NCI-H2171 (cell line): ENCODE measurements around the gene FARSA.
A peak's percentile ranks its signal among the peaks of the same experiment; 100 is the strongest.

ENCODE experiments used
- DNase-seq: peaks from one replicate; lab custom pipeline; 2025; lab: John Stamatoyannopoulos, UW

The FARSA gene

GRCh38 chr19:12890787-12891552 is 42.5 kb downstream of the FARSA start, which contains the start of gene GCDH:
Gene GCDH (plus strand): TSS chr19:12891160. CDS start chr19:12891305, 145 bp downstream.
- peak; percentile 98 for DNase-seq

- DNase-seq = peak; percentile 53
Measured at GRCh38 chr19:12890299-12890786, 43.2 kb downstream of the FARSA start.

GRCh38 chr19:12888006-12888603 is 45.4 kb downstream of the FARSA start:
- DNase-seq = no peak

- DNase-seq = no peak
Measured at GRCh38 chr19:12886969-12887747, 46.4 kb downstream of the FARSA start, which contains the start of gene KLF1. Gene KLF1 (minus strand): TSS chr19:12887201. CDS start chr19:12887140, 61 bp downstream.

GRCh38 chr19:12886651-12886968 is 46.9 kb downstream of the FARSA start:
- DNase-seq = no peak

GRCh38 chr19:12885749-12886650 is 47.5 kb downstream of the FARSA start:
- DNase-seq = peak; percentile 63

GRCh38 chr19:12884926-12885748 is 48.4 kb downstream of the FARSA start:
- DNase-seq = peak; percentile 95

GRCh38 chr19:12884627-12884925 is 48.9 kb downstream of the FARSA start:
- DNase-seq = no peak

GRCh38 chr19:12884202-12884601 is 49.3 kb downstream of the FARSA start:
- DNase-seq = no peak

- no peak for DNase-seq
Measured at GRCh38 chr19:12882589-12882988, 50.9 kb downstream of the FARSA start.

- DNase-seq = peak; percentile 98
Measured at GRCh38 chr19:12881172-12881808, 52.2 kb downstream of the FARSA start, which contains the start of gene DNASE2. Gene DNASE2 (minus strand): TSS chr19:12881449. CDS start chr19:12881375, 74 bp downstream.

GRCh38 chr19:12880551-12881171 is 52.9 kb downstream of the FARSA start:
- DNase-seq = no peak

GRCh38 chr19:12875086-12875485 is 58.4 kb downstream of the FARSA start:
- no peak for DNase-seq

GRCh38 chr19:12873891-12874745 is 59.4 kb downstream of the FARSA start:
- no peak for DNase-seq

- no peak for DNase-seq
Measured at GRCh38 chr19:12872941-12873890, 60.3 kb downstream of the FARSA start.
